ENCODE measurements around the gene TMEM258.

DNA sequence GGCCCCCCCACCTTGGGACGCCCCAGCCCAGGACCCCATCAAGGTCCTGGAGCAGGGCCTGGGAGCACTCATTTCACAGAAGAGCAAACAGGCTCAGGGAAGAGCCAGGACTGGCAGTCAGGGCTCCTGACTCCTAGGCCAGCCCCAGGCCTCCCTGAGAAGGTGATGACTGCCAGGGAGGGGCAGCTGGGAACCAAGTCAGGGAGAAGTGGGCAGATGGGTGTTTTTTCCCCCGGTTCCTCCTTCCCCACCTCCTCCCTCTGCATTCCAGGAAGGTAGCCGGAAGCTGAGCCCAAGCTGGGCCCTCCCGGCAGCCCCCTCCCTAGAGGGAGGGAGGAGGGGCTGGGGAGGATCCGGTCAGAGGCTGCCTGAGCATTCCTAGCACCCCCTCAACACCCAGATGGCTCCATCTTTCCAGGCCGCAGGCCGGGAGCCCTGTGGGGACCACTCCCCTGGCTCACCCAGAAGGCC is 20.4 kb downstream of the TMEM258 start:
- TF ChIP-seq CTCF (conservative IDR thresholded peaks at IDR 0.05 in 1 of 2, IDR thresholded peaks at IDR 0.05 in 1 of 2; ENCODE audit: extremely low read depth in 1 of 2, insufficient read depth in 1 of 2, low read depth in 1 of 2, low read length in 2 of 2) (no peak), EZH2 (IDR thresholded peaks at IDR 0.05; ENCODE audit: borderline replicate concordance, low read length) (no peak)
